GM23338 (cell line): ENCODE measurements around the gene SYNDIG1. TPM values are rescaled to one million over a fixed set of nuclear protein-coding genes. Genes with fewer than 3 reads are reported as not detected.

Experiments used
- ATAC-seq: fragments of 200-7000 bp; cut with Tn5 transposase; 3 replicates; pipeline ENCODE4 v1.9.1; 2020
- DNase-seq: peaks from one replicate; pipeline ENCODE4 v3.0.0-alpha.2; 2015; ENCODE audit warnings: low spot score
- H2AFZ ChIP-seq: fragments of 200-600 bp; sonication (generic); 2 replicates; pipeline ENCODE4 v1.8.0; 2016; ENCODE audit warnings: antibody characterized with exemption, mild to moderate bottlenecking, moderate library complexity
- H3F3A ChIP-seq: fragments of 200-600 bp; sonication (generic); replicated peaks from 2 replicates; pipeline ENCODE4 v1.8.0; 2017; ENCODE audit warnings: antibody characterized with exemption, mixed run types, low read depth
- H3K27ac ChIP-seq: fragments of 200-600 bp; sonication (generic); 2 replicates; pipeline ENCODE4 v1.6.1; 2016; ENCODE audit warnings: low read depth
- H3K27me3 ChIP-seq: fragments of 200-600 bp; sonication (generic); 2 replicates; pipeline ENCODE4 v1.8.0; 2016; ENCODE audit warnings: mild to moderate bottlenecking, mixed run types, moderate library complexity; ENCODE audit not compliant: insufficient read depth
- H3K36me3 ChIP-seq: fragments of 200-600 bp; sonication (generic); 2 replicates; pipeline ENCODE4 v1.8.0; 2016; ENCODE audit warnings: mild to moderate bottlenecking; ENCODE audit not compliant: insufficient read depth
- H3K4me1 ChIP-seq: fragments of 200-600 bp; sonication (generic); 2 replicates; pipeline ENCODE4 v1.8.0; 2016; ENCODE audit warnings: mild to moderate bottlenecking, moderate library complexity; ENCODE audit not compliant: insufficient read depth
- H3K4me2 ChIP-seq: fragments of 200-600 bp; sonication (generic); 2 replicates; pipeline ENCODE4 v1.7.1; 2017; ENCODE audit warnings: mixed run types
- H3K4me3 ChIP-seq: fragments of 200-600 bp; sonication (generic); 2 replicates; pipeline ENCODE4 v1.6.1; 2016; ENCODE audit warnings: mixed run types
- H3K79me2 ChIP-seq: fragments of 200-600 bp; sonication (generic); replicated peaks from 2 replicates; pipeline ENCODE4 v1.8.0; 2017; ENCODE audit warnings: mild to moderate bottlenecking; ENCODE audit not compliant: insufficient read depth
- H3K9me2 ChIP-seq: fragments of 200-600 bp; sonication (generic); 2 replicates; pipeline ENCODE4 v1.8.0; 2017; ENCODE audit not compliant: insufficient read depth
- H4K20me1 ChIP-seq: fragments of 200-600 bp; sonication (generic); replicated peaks from 2 replicates; pipeline ENCODE4 v1.8.0; 2017; ENCODE audit warnings: mild to moderate bottlenecking; ENCODE audit not compliant: insufficient read depth
- H3K27ac Mint-ChIP-seq: 2 replicates; pipeline ENCODE4 v1.8.0; 2020; ENCODE audit warnings: inconsistent platforms, mild to moderate bottlenecking, moderate library complexity, mixed read lengths
- H3K27me3 Mint-ChIP-seq: 3 replicates; pipeline ENCODE4 v1.8.0; 2022; ENCODE audit warnings: low read depth, mild to moderate bottlenecking, moderate library complexity, mixed read lengths, inconsistent platforms; ENCODE audit not compliant: insufficient read depth, poor library complexity
- H3K36me3 Mint-ChIP-seq: 3 replicates; pipeline ENCODE4 v1.8.0; 2021; ENCODE audit warnings: low read depth, mild to moderate bottlenecking, inconsistent platforms, moderate library complexity, mixed read lengths
- H3K4me1 Mint-ChIP-seq: 3 replicates; pipeline ENCODE4 v1.8.0; 2020; ENCODE audit warnings: mild to moderate bottlenecking, inconsistent platforms, mixed read lengths
- H3K4me3 Mint-ChIP-seq: 3 replicates; pipeline ENCODE4 v1.8.0; 2021; ENCODE audit warnings: moderate library complexity, mild to moderate bottlenecking, inconsistent platforms, mixed read lengths
- H3K9me3 Mint-ChIP-seq: 3 replicates; pipeline ENCODE4 v1.8.0; 2020; ENCODE audit warnings: moderate library complexity, mild to moderate bottlenecking, inconsistent platforms, mixed read lengths
- CREB1 ChIP-seq: fragments of 250-450 bp; sonication (Bioruptor Pico); IDR thresholded peaks from 2 replicates; pipeline ENCODE4 v1.5.0; 2020; ENCODE audit warnings: low read depth, mild to moderate bottlenecking, moderate library complexity
- EZH2 ChIP-seq: fragments of 200-600 bp; sonication (generic); IDR thresholded peaks from one replicate; pipeline ENCODE4 v1.8.0; 2017; ENCODE audit warnings: antibody characterized with exemption, mild to moderate bottlenecking, low read depth; ENCODE audit not compliant: unreplicated experiment
- EZH2phosphoT487 ChIP-seq: fragments of 200-600 bp; sonication (generic); IDR thresholded peaks from one replicate; pipeline ENCODE4 v1.8.1; 2018; ENCODE audit warnings: antibody characterized with exemption; ENCODE audit not compliant: unreplicated experiment
- JUNB ChIP-seq: IDR thresholded peaks from one replicate; pipeline ENCODE4 v1.6.1; 2016; ENCODE audit warnings: antibody characterized with exemption; ENCODE audit not compliant: unreplicated experiment
- NANOG ChIP-seq: IDR thresholded peaks from 2 replicates; pipeline ENCODE4 v1.6.1; 2016; ENCODE audit warnings: antibody characterized with exemption, borderline replicate concordance
- POLR2AphosphoS5 ChIP-seq: IDR thresholded peaks from 2 replicates; pipeline ENCODE4 v1.6.1; 2016; ENCODE audit warnings: antibody characterized with exemption, low read depth
- ZNF114 ChIP-seq: fragments of 250-450 bp; sonication (Bioruptor Pico); IDR thresholded peaks from 2 replicates; pipeline ENCODE4 v1.5.0; 2020; ENCODE audit warnings: mild to moderate bottlenecking, moderate library complexity
- ZNF331 ChIP-seq: fragments of 250-450 bp; sonication (Bioruptor Pico); IDR thresholded peaks from 2 replicates; pipeline ENCODE4 v1.5.0; 2020; ENCODE audit warnings: low read depth, mild to moderate bottlenecking, moderate library complexity
- polyA plus RNA-seq: library from polyadenylated mRNA; unstranded; fragments of >200 nt; fragmentation: Nextera tagmentation; extraction: Ambion mirVana; gene quantifications from 2 replicates; pipeline ENCODE4 v1.2.1, GENCODE V29; 2016
- total RNA-seq: library from RNA; depleted of rRNA; stranded (reverse); fragments of >200 nt; shearing (Covaris generic); gene quantifications from 2 replicates; pipeline ENCODE4 v1.2.3, GENCODE V29; 2014
- TF ChIP-seq, protein P1 (sequence below): fragments of 250-450 bp; sonication (Bioruptor Pico); IDR thresholded peaks from 2 replicates; pipeline ENCODE4 v1.5.0; 2020; ENCODE audit warnings: mild to moderate bottlenecking, moderate library complexity
- TF ChIP-seq, protein P2 (sequence below): IDR thresholded peaks from one replicate; pipeline ENCODE4 v1.6.1; 2018; ENCODE audit warnings: antibody characterized with exemption; ENCODE audit not compliant: unreplicated experiment
- TF ChIP-seq, protein P3 (sequence below): IDR thresholded peaks from 2 replicates; pipeline ENCODE4 v1.6.1; 2016; ENCODE audit warnings: antibody characterized with exemption

The SYNDIG1 gene
- total and polyA plus RNA-seq, 2 experiments from 2014 or later = 2.8 to 4.8 TPM

DNA sequence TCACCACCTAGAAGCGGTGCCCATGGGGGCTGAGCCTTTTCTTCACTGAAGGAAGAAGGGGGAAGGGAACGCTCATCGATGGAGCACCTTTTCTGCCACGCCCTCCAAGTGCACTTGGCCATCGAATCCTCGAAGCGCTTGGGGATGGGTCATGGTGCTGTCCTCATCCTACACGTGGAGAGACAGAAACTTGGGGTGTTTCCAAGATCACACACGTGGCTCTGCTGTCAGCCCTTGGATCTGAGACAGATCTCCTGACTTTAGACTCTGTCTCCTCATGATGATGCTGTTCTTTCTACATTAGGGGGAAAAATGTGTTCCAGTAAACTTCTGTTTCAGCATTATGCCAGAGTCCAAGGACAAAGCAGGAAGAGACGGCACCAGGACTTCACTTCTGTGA, 78.5 kb downstream of the SYNDIG1 start:
- H2AFZ ChIP-seq = no peak overlapping the region
- no peak overlapping the region for H3K4me2 ChIP-seq
- no peak overlapping the region for H3K4me3 ChIP-seq
- peaks cover 1% of the 10 kb centered on the region for H3K27me3 Mint-ChIP-seq
- no peak for ATAC-seq
- H4K20me1 ChIP-seq = no peaks in the 10 kb centered on the region
- no peaks in the 10 kb centered on the region for H3F3A ChIP-seq
- H3K27ac Mint-ChIP-seq = 0 out of 2 replicates have a peak overlapping the region, but pooled peaks have one; percentile 2
- H3K9me2 ChIP-seq = no peaks in the 10 kb centered on the region
- DNase-seq = no peak
- TF ChIP-seq ZNF114 (CRISPR knock-in tag) = no peak
- TF ChIP-seq CREB1 (CRISPR knock-in tag) = no peak
- TF ChIP-seq POLR2AphosphoS5 = no peak
- TF ChIP-seq, protein P1, sequence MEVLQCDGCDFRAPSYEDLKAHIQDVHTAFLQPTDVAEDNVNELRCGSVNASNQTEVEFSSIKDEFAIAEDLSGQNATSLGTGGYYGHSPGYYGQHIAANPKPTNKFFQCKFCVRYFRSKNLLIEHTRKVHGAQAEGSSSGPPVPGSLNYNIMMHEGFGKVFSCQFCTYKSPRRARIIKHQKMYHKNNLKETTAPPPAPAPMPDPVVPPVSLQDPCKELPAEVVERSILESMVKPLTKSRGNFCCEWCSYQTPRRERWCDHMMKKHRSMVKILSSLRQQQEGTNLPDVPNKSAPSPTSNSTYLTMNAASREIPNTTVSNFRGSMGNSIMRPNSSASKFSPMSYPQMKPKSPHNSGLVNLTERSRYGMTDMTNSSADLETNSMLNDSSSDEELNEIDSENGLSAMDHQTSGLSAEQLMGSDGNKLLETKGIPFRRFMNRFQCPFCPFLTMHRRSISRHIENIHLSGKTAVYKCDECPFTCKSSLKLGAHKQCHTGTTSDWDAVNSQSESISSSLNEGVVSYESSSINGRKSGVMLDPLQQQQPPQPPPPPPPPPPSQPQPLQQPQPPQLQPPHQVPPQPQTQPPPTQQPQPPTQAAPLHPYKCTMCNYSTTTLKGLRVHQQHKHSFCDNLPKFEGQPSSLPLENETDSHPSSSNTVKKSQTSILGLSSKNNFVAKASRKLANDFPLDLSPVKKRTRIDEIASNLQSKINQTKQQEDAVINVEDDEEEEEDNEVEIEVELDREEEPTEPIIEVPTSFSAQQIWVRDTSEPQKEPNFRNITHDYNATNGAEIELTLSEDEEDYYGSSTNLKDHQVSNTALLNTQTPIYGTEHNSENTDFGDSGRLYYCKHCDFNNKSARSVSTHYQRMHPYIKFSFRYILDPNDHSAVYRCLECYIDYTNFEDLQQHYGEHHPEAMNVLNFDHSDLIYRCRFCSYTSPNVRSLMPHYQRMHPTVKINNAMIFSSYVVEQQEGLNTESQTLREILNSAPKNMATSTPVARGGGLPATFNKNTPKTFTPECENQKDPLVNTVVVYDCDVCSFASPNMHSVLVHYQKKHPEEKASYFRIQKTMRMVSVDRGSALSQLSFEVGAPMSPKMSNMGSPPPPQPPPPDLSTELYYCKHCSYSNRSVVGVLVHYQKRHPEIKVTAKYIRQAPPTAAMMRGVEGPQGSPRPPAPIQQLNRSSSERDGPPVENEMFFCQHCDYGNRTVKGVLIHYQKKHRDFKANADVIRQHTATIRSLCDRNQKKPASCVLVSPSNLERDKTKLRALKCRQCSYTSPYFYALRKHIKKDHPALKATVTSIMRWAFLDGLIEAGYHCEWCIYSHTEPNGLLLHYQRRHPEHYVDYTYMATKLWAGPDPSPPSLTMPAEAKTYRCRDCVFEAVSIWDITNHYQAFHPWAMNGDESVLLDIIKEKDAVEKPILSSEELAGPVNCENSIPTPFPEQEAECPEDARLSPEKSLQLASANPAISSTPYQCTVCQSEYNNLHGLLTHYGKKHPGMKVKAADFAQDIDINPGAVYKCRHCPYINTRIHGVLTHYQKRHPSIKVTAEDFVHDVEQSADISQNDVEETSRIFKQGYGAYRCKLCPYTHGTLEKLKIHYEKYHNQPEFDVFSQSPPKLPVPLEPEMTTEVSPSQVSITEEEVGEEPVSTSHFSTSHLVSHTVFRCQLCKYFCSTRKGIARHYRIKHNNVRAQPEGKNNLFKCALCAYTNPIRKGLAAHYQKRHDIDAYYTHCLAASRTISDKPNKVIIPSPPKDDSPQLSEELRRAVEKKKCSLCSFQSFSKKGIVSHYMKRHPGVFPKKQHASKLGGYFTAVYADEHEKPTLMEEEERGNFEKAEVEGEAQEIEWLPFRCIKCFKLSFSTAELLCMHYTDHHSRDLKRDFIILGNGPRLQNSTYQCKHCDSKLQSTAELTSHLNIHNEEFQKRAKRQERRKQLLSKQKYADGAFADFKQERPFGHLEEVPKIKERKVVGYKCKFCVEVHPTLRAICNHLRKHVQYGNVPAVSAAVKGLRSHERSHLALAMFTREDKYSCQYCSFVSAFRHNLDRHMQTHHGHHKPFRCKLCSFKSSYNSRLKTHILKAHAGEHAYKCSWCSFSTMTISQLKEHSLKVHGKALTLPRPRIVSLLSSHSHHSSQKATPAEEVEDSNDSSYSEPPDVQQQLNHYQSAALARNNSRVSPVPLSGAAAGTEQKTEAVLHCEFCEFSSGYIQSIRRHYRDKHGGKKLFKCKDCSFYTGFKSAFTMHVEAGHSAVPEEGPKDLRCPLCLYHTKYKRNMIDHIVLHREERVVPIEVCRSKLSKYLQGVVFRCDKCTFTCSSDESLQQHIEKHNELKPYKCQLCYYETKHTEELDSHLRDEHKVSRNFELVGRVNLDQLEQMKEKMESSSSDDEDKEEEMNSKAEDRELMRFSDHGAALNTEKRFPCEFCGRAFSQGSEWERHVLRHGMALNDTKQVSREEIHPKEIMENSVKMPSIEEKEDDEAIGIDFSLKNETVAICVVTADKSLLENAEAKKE = no peak
- TF ChIP-seq JUNB = no peak
- TF ChIP-seq, protein P2, sequence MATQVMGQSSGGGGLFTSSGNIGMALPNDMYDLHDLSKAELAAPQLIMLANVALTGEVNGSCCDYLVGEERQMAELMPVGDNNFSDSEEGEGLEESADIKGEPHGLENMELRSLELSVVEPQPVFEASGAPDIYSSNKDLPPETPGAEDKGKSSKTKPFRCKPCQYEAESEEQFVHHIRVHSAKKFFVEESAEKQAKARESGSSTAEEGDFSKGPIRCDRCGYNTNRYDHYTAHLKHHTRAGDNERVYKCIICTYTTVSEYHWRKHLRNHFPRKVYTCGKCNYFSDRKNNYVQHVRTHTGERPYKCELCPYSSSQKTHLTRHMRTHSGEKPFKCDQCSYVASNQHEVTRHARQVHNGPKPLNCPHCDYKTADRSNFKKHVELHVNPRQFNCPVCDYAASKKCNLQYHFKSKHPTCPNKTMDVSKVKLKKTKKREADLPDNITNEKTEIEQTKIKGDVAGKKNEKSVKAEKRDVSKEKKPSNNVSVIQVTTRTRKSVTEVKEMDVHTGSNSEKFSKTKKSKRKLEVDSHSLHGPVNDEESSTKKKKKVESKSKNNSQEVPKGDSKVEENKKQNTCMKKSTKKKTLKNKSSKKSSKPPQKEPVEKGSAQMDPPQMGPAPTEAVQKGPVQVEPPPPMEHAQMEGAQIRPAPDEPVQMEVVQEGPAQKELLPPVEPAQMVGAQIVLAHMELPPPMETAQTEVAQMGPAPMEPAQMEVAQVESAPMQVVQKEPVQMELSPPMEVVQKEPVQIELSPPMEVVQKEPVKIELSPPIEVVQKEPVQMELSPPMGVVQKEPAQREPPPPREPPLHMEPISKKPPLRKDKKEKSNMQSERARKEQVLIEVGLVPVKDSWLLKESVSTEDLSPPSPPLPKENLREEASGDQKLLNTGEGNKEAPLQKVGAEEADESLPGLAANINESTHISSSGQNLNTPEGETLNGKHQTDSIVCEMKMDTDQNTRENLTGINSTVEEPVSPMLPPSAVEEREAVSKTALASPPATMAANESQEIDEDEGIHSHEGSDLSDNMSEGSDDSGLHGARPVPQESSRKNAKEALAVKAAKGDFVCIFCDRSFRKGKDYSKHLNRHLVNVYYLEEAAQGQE = no peak
- TF ChIP-seq ZNF331 (CRISPR knock-in tag) = no peak
- TF ChIP-seq, protein P3, sequence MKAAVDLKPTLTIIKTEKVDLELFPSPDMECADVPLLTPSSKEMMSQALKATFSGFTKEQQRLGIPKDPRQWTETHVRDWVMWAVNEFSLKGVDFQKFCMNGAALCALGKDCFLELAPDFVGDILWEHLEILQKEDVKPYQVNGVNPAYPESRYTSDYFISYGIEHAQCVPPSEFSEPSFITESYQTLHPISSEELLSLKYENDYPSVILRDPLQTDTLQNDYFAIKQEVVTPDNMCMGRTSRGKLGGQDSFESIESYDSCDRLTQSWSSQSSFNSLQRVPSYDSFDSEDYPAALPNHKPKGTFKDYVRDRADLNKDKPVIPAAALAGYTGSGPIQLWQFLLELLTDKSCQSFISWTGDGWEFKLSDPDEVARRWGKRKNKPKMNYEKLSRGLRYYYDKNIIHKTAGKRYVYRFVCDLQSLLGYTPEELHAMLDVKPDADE = no peak
- TF ChIP-seq EZH2 = no peak
- no peak for TF ChIP-seq NANOG
- no peak for TF ChIP-seq EZH2phosphoT487
- H3K27me3 ChIP-seq = no peaks in the 10 kb centered on the region
- H3K4me1 Mint-ChIP-seq = no peaks in the 10 kb centered on the region
- no peaks in the 10 kb centered on the region for H3K79me2 ChIP-seq
- H3K36me3 ChIP-seq = no peaks in the 10 kb centered on the region
- H3K9me3 Mint-ChIP-seq = peaks cover 10% of the 10 kb centered on the region
- peaks cover 43% of the 10 kb centered on the region for H3K36me3 Mint-ChIP-seq
- no peak overlapping the region for H3K27ac ChIP-seq
- H3K4me3 Mint-ChIP-seq = no peak overlapping the region
- H3K4me1 ChIP-seq = no peaks in the 10 kb centered on the region
